Fibroblast of lung (primary cell): ENCODE data around the gene PDE4B. TPM values are rescaled to one million over a fixed set of nuclear protein-coding genes. Genes with fewer than 3 reads are reported as not detected.

Source experiments
- DNase-seq, 2 donors: peaks; one replicate each; pipeline versions ENCODE4 v3.0.0 to v3.0.0-alpha.2; 2010; ENCODE audit warnings: low read depth in 2 of 2
- H2AFZ ChIP-seq: 2 replicates; pipeline ENCODE4 v1.5.1; 2012; ENCODE audit warnings: low read length, control low read depth, inconsistent platforms
- H3K27ac ChIP-seq: 2 replicates; pipeline ENCODE4 v1.5.1; 2011; ENCODE audit warnings: low read length, control low read depth; ENCODE audit not compliant: insufficient read depth
- H3K27me3 ChIP-seq: 2 replicates; pipeline ENCODE4 v1.5.1; 2011; ENCODE audit warnings: mild to moderate bottlenecking, low read length; ENCODE audit not compliant: control insufficient read depth, insufficient read depth
- H3K36me3 ChIP-seq: 2 replicates; pipeline ENCODE4 v1.5.1; 2011; ENCODE audit warnings: low read length; ENCODE audit not compliant: control insufficient read depth, insufficient read depth
- H3K4me1 ChIP-seq: 2 replicates; pipeline ENCODE4 v1.5.1; 2011; ENCODE audit warnings: low read length; ENCODE audit not compliant: control insufficient read depth, insufficient read depth; ENCODE audit errors: extremely low read depth
- H3K4me2 ChIP-seq: 2 replicates; pipeline ENCODE4 v1.5.1; 2011; ENCODE audit warnings: low read length, control low read depth; ENCODE audit not compliant: insufficient read depth; ENCODE audit errors: extremely low read depth
- H3K4me3 ChIP-seq, 4 experiments: fragments of 200-600 bp in 1 of 4; sonication (generic) in 1 of 4; replicated peaks in 1 of 4; 2 replicates each; pipeline ENCODE4 v1.5.1; 2011 to 2016; ENCODE audit warnings: low read length in 4 of 4, low read depth in 3 of 4, mild to moderate bottlenecking in 3 of 4, control low read depth in 2 of 4, inconsistent platforms in 1 of 4, mixed read lengths in 1 of 4; ENCODE audit not compliant: insufficient read depth in 1 of 4; ENCODE audit errors: control extremely low read depth in 1 of 4
- H3K79me2 ChIP-seq: 2 replicates; pipeline ENCODE4 v1.5.1; 2012; ENCODE audit warnings: mild to moderate bottlenecking, low read length, inconsistent platforms; ENCODE audit not compliant: control insufficient read depth, insufficient read depth
- H3K9ac ChIP-seq: 2 replicates; pipeline ENCODE4 v1.5.1; 2011; ENCODE audit warnings: mild to moderate bottlenecking, low read length, control low read depth; ENCODE audit not compliant: insufficient read depth
- H3K9me3 ChIP-seq: 2 replicates; pipeline ENCODE4 v1.5.1; 2012; ENCODE audit warnings: low read depth, low read length; ENCODE audit not compliant: control insufficient read depth, insufficient read depth
- H4K20me1 ChIP-seq: 2 replicates; pipeline ENCODE4 v1.5.1; 2011; ENCODE audit warnings: low read length; ENCODE audit not compliant: control insufficient read depth, insufficient read depth; ENCODE audit errors: extremely low read depth
- EZH2 ChIP-seq: IDR thresholded peaks from 2 replicates; pipeline ENCODE4 v1.5.1; 2012; ENCODE audit warnings: low read length, control low read depth, mild to moderate bottlenecking; ENCODE audit errors: missing control alignments
- polyA plus RNA-seq, 2 donors: library from polyadenylated mRNA; depleted of rRNA in 1 of 2; stranded (reverse) in 1 of 2; unstranded in 1 of 2; fragments of >200 nt; gene quantifications; 2 replicates each; pipeline ENCODE4 v1.2.1, GENCODE V29; 2011 to 2012; ENCODE audit warnings: missing spikeins in 1 of 2
- total RNA-seq: library from RNA; depleted of rRNA; stranded (reverse); fragments of >200 nt; gene quantifications from 2 replicates; pipeline ENCODE4 v1.2.1, GENCODE V29; 2014
- TF ChIP-seq, protein P1 (sequence below), 2 donors: IDR thresholded peaks in 1 of 2; conservative IDR thresholded peaks in 1 of 2; 1 replicate in 1 of 2; 2 replicates in 1 of 2; pipeline ENCODE4 v1.5.1; 2011 to 2012; ENCODE audit warnings: low read length in 2 of 2, control low read depth in 1 of 2, inconsistent platforms in 1 of 2, low read depth in 1 of 2, mild to moderate bottlenecking in 1 of 2

Gene PDE4B
- total and polyA plus RNA-seq, 2 donors (not counting 1 experiment from before 2014, with no cell fraction given), result 3.7 to 19.8 TPM

DNA sequence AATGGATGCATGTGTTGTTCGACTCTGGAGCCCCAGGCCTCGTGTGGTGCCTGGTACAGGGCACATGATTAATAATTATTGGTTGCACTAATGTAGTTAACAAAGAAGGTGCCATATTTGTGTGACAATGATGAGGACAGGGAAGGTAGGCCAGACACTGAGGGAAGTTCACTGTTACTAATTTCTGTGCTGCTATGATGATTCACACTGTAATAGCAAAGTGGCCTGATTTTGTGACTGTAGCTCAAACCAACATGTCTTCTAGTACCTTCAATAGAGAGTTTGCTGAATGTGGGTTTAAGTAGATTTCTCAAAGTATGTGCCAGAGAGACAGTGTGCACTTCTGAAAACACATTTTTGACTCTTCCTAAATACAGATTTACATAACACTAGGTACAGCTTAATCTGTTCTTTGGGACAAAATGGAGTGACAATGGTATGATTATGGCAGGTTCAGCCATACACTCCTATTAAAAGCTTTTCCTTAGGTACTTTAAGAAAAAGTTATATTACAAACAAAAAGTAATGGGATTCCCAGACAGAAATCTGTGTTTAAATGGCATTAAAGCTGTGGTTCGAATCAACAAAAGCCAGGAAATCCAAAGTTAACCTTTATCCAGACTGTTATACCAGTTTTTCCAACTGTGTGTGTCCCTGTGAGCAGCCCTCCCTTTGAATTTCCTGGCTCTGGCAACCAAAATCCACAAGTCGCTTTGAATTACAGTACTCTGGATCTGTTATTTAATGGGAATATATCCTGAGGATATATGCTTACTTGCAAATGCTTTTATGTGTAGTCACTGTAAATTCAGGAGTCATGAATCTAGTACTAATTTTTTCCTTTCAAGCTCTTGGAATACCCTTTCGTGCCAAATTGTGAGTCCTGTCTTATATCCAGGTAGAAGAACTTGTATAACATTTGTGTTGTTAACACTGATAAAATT lies 464.2 kb downstream of the PDE4B start:
- no peaks in the 10 kb centered on the region for H3K79me2 ChIP-seq
- DNase-seq, result no peak
- no peak overlapping the region for H3K4me2 ChIP-seq
- H4K20me1 ChIP-seq, result no peaks in the 10 kb centered on the region
- H3K9ac ChIP-seq, result no peak overlapping the region
- no peaks in the 10 kb centered on the region for H3K4me1 ChIP-seq
- no peak overlapping the region for H2AFZ ChIP-seq
- no peaks in the 10 kb centered on the region for H3K27me3 ChIP-seq
- TF ChIP-seq, protein P1, sequence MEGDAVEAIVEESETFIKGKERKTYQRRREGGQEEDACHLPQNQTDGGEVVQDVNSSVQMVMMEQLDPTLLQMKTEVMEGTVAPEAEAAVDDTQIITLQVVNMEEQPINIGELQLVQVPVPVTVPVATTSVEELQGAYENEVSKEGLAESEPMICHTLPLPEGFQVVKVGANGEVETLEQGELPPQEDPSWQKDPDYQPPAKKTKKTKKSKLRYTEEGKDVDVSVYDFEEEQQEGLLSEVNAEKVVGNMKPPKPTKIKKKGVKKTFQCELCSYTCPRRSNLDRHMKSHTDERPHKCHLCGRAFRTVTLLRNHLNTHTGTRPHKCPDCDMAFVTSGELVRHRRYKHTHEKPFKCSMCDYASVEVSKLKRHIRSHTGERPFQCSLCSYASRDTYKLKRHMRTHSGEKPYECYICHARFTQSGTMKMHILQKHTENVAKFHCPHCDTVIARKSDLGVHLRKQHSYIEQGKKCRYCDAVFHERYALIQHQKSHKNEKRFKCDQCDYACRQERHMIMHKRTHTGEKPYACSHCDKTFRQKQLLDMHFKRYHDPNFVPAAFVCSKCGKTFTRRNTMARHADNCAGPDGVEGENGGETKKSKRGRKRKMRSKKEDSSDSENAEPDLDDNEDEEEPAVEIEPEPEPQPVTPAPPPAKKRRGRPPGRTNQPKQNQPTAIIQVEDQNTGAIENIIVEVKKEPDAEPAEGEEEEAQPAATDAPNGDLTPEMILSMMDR (conservative IDR thresholded peaks at IDR 0.05 in 1 of 2, IDR thresholded peaks at IDR 0.05 in 1 of 2; ENCODE audit: low read depth in 1 of 2, low read length in 2 of 2), result no peak
- no peak for TF ChIP-seq EZH2
- H3K27ac ChIP-seq, result no peak overlapping the region
- H3K36me3 ChIP-seq, result no peaks in the 10 kb centered on the region
- no peaks in the 10 kb centered on the region for H3K9me3 ChIP-seq
- H3K4me3 ChIP-seq, result no peak overlapping the region

- Histone ChIP-seq H3K79me2 (no peaks in the 10 kb centered on the region), H3K4me1 (no peaks in the 10 kb centered on the region), H4K20me1 (no peaks in the 10 kb centered on the region), H2AFZ (no peak overlapping the region), H3K4me2 (no peak overlapping the region), H3K9ac (no peak overlapping the region), H3K4me3 (no peak overlapping the region), H3K27me3 (no peaks in the 10 kb centered on the region), H3K9me3 (no peaks in the 10 kb centered on the region), H3K36me3 (no peaks in the 10 kb centered on the region), H3K27ac (no peak overlapping the region)
- DNase-seq, result no peak
- no peak for TF ChIP-seq EZH2
- TF ChIP-seq, protein P1 (conservative IDR thresholded peaks at IDR 0.05 in 1 of 2, IDR thresholded peaks at IDR 0.05 in 1 of 2; ENCODE audit: low read depth in 1 of 2, low read length in 2 of 2), result no peak
Observed at GRCh38 chr1:66258404-66259105, 465.9 kb downstream of the PDE4B start.

- no peaks in the 10 kb centered on the region for H3K79me2 ChIP-seq
- no peak overlapping the region for H3K4me3 ChIP-seq
- H3K27ac ChIP-seq, result no peak overlapping the region
- no peak overlapping the region for H3K4me2 ChIP-seq
- H3K27me3 ChIP-seq, result no peaks in the 10 kb centered on the region
- H4K20me1 ChIP-seq, result no peaks in the 10 kb centered on the region
- H3K9ac ChIP-seq, result no peak overlapping the region
- TF ChIP-seq, protein P1 (conservative IDR thresholded peaks at IDR 0.05 in 1 of 2, IDR thresholded peaks at IDR 0.05 in 1 of 2; ENCODE audit: low read depth in 1 of 2, low read length in 2 of 2), result no peak
- no peak for TF ChIP-seq EZH2
- H3K36me3 ChIP-seq, result no peaks in the 10 kb centered on the region
- no peaks in the 10 kb centered on the region for H3K9me3 ChIP-seq
- H3K4me1 ChIP-seq, result no peaks in the 10 kb centered on the region
- no peak overlapping the region for H2AFZ ChIP-seq
- DNase-seq, result no peak
Observed at GRCh38 chr1:66261364-66261763, 468.7 kb downstream of the PDE4B start.
